22Rv1 (cell line): Measurements from ENCODE around the gene AHCYL2.

Source experiments
- ZFX ChIP-seq: fragments of 450-650 bp; IDR thresholded peaks from 2 replicates; pipeline ENCODE4 v1.6.1; 2017; ENCODE audit warnings: antibody characterized with exemption, borderline replicate concordance
- TF ChIP-seq, protein P1 (sequence below): fragments of 450-650 bp; IDR thresholded peaks from 2 replicates; pipeline ENCODE4 v1.5.1; 2017; ENCODE audit warnings: mild to moderate bottlenecking

DNA sequence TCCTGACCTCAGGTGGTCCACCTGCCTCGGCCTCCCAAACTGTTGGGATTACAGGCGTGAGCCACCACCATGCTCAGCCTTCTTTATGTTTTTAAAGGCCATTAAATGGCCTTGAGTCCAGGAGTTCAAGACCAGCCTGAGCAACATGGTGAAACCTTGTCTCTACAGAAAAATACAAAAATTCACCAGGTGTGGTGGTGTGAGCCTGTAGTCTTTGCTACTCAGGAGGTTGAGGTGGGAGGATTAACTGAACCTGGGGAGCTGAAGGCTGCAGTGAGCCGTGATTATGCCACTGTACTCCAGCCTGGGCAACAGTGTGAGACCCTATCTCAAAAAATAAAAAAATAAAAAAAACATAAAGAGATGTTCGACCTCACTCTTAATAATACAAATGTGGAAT, 25.4 kb upstream of the AHCYL2 start:
- TF ChIP-seq, protein P1, sequence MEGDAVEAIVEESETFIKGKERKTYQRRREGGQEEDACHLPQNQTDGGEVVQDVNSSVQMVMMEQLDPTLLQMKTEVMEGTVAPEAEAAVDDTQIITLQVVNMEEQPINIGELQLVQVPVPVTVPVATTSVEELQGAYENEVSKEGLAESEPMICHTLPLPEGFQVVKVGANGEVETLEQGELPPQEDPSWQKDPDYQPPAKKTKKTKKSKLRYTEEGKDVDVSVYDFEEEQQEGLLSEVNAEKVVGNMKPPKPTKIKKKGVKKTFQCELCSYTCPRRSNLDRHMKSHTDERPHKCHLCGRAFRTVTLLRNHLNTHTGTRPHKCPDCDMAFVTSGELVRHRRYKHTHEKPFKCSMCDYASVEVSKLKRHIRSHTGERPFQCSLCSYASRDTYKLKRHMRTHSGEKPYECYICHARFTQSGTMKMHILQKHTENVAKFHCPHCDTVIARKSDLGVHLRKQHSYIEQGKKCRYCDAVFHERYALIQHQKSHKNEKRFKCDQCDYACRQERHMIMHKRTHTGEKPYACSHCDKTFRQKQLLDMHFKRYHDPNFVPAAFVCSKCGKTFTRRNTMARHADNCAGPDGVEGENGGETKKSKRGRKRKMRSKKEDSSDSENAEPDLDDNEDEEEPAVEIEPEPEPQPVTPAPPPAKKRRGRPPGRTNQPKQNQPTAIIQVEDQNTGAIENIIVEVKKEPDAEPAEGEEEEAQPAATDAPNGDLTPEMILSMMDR = no peak
- TF ChIP-seq ZFX = no peak
